GM21423 (cell line): ENCODE results near the gene LRCOL1.

ENCODE experiments used
- ATAC-seq: cut with Tn5 transposase; IDR thresholded peaks from one replicate; pipeline ENCODE4 v1.9.1; 2021; ENCODE audit warnings: mild to moderate bottlenecking, moderate library complexity; ENCODE audit not compliant: unreplicated experiment

Gene LRCOL1

DNA sequence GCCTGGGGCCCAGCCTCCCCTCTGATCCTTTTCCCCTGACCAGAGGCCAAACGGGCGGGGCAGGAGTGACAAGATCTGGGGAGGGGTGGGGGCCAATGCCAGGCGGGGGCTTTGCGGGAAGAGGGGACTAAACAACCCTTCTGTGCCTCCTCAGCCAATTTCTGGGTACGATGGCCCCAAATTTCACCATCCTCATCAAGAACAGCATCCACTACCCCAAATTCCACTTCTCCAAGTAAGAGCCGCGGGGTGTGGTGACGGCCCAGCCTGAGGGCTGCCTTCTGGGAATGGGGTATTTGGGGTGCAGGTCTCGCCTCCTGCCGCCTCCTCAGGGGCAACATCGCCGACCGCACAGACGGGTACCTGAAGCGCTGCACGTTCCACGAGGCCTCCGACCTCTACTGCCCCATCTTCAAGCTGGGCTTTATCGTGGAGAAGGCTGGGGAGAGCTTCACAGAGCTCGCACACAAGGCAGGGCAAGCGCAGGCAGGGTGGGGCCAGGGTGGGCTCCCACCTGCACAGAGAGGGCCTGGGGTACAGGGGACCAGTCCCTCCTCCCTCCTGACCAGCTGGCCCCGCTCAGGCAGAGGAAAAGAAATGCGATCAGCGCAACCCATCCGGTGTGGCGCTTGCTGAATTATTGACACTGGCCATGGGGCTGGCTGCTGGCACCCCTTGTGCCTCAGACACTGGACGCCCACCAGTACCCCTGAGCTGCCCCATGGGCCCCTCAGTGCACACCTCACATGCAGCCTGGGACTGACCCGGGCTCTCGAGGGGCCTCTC, 9.9 kb upstream of the LRCOL1 start:
- ATAC-seq: no peak

DNA sequence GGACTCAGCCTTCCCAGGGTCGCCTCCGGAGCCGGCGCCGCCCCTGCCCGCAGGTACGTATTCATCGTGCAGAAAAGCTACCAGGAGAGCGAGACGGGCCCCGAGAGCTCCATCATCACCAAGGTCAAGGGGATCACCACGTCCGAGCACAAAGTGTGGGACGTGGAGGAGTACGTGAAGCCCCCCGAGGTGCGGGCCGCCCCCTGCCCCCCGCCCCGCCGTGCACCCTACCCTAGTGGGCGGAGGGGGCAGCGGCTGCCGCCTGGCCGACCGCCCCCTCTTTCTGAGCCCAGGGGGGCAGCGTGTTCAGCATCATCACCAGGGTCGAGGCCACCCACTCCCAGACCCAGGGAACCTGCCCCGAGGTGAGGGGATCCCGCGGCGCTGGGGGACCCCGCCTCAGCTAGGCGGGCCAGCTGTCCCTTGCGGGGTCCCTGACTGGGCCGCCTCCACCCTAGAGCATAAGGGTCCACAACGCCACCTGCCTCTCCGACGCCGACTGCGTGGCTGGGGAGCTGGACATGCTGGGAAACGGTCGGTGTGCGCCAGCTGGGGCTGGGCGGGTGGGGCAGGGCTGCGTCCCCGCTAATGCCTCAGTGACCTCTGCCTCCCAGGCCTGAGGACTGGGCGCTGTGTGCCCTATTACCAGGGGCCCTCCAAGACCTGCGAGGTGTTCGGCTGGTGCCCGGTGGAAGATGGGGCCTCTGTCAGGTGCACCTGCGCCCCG, 9.2 kb upstream of the LRCOL1 start:
- no peak for ATAC-seq

DNA sequence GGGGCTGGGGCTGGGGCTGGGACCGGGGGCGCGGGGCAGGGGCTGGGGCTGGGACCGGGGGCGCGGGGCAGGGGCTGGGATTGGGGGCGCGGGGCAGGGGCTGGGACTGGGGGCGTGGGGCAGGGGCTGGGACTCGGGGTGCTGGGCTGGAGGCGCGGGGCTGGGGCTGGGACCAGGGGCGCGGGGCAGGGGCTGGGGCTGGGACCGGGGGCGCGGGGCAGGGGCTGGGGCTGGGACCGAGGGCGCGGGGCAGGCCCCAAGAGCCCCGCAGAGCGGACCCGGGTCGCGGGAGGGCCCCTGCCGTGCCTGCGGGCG, 8.6 kb upstream of the LRCOL1 start:
- no peak for ATAC-seq

GRCh38 chr12:132618683-132619043, 8.3 kb upstream of the LRCOL1 start, which contains the start of gene P2RX2:
TSS of gene P2RX2 (plus strand) at chr12:132618776. CDS start at chr12:132618817, 41 bp downstream.
- ATAC-seq: no peak

DNA sequence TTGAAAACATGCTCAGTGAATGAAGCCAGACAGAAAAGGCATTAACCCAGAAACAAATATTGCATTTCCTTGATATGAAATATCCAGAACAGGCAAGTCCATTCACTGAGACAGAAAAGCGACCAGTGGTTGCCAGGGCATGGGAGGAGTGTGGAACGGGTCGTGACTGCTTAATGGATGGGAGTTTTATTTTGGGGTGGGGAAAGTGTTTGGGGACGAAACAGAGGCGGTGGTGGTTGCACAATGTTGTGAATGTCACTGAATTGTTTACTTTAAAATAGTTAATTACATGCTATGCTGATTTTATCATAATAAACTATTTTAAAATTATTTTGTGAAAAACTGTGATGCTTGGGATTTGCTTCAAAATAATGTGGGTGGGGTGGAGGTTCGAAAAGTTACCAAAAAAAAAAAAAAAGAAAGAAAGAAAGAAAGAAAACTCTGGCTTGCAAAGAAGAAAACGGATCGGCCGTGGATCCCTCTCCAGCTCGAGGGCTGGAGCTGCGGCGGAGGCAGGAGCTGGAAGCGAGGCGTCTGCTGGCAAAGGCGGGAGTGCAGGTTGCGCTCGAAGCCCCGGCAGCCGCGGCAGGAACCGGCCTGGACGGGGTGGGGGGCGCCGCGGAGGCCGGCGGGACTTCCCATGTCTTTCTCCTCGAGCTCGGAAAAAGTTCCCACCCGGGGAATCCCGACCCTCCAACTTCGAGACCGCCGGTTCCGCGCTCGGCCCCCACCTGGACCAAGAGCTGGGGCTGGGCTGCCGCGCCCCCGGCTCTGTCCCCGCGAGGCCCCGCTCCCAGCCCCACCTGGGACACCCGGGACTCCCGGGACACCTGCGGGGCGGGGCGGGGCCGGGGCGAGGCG, 7.7 kb upstream of the LRCOL1 start:
- ATAC-seq: no peak

GRCh38 chr12:132617135-132617701, 6.8 kb upstream of the LRCOL1 start:
- ATAC-seq: no peak

DNA sequence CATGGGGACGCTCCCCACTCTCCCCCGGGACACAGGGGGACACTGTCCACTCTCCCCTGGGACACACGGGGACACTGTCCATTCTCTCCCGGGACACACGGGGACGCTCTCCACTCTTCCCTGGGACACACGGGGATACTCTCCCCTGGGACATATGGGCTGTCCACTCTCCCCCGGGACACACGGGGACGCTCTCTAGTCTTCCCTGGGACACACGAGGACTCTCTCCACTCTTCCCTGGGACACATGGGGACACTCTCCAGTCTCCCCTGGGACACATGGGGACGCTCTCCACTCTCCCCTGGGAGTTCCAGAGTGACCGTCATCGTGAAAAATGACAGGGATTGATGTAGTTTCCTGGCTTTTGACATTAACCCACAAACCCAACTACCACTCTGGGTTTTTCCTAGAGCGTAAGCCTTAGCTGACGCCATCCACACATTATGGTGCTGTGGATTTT, 5.2 kb upstream of the LRCOL1 start:
- ATAC-seq: no peak

GRCh38 chr12:132614861-132615578, 4.6 kb upstream of the LRCOL1 start:
- no peak for ATAC-seq

DNA sequence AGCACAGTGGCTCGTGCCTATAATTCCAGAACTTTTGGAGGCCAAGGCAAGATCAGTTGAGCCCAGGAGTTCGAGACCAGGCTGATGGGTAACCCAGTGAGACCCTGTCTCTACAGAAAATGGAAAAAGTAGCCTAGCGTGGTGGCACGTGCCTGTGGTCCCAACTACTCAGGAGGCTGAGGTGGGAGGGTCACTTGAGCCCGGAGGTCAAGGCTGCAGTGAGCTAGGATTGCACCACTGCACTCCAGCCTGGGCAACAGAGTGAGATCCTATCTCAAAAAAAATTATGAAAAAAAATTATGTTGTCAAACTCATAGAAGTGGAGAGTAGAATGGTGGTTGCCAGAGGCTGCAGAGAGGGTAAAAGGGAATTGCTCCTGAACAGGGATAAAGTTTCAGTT, 3.6 kb upstream of the LRCOL1 start:
- no peak for ATAC-seq

DNA sequence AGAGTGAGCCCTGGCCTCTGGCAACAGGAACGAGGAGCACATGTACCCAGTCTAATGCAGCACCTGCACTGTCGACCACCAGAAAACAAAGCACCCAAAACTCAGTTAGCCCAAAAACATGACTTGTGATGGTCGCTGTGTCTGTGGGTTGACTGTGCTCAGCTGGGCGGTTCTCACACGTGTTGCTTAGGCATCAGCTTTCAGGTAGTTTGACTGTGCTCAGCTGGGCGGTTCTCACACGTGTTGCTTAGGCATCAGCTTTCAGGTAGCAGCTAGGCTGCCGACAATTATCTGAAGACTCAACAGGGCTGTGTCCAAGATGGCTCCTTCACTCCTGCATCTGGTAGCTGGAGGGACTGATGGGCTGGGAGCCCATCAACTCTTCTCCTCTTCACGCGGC, 1.2 kb upstream of the LRCOL1 start:
- no peak for ATAC-seq

- ATAC-seq: no peak
Observed at GRCh38 chr12:132610866-132611602, 652 bp upstream of the LRCOL1 start.

GRCh38 chr12:132608231-132609171, 1.9 kb downstream of the LRCOL1 start:
- no peak for ATAC-seq

GRCh38 chr12:132606927-132607326, 3.5 kb downstream of the LRCOL1 start:
- no peak for ATAC-seq

- ATAC-seq: no peak
Observed at GRCh38 chr12:132606466-132606865, 3.9 kb downstream of the LRCOL1 start.

DNA sequence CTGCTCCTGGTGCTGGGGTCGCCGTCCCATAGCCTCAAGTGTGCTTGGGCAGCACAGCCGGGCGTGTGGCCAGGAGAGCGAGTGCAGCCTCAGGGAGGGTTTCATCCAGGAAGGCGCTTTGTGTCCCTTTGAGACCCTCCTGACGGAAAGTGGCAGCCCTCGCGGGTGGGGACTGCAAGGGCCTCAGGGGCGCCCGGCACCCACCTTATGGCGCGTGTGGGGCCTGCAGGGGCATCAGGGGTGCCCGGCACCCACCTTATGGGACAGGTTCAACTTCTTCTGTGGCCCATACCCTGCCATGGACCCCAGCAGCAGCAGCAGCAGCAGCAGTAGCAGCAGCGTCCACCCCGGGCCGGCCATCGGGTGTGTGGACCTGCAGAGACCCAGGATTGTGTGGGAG, 4.5 kb downstream of the LRCOL1 start:
- ATAC-seq: no peak

GRCh38 chr12:132604668-132605441, 5.5 kb downstream of the LRCOL1 start:
- ATAC-seq: no peak

GRCh38 chr12:132604151-132604618, 6.2 kb downstream of the LRCOL1 start:
- no peak for ATAC-seq
